ENCODE results near the gene AFF3. TPM values are rescaled to one million over a fixed set of nuclear protein-coding genes. Genes with fewer than 3 reads are reported as not detected.

Gene AFF3
- total RNA-seq, 1 experiment from 2014 or later: not detected

DNA sequence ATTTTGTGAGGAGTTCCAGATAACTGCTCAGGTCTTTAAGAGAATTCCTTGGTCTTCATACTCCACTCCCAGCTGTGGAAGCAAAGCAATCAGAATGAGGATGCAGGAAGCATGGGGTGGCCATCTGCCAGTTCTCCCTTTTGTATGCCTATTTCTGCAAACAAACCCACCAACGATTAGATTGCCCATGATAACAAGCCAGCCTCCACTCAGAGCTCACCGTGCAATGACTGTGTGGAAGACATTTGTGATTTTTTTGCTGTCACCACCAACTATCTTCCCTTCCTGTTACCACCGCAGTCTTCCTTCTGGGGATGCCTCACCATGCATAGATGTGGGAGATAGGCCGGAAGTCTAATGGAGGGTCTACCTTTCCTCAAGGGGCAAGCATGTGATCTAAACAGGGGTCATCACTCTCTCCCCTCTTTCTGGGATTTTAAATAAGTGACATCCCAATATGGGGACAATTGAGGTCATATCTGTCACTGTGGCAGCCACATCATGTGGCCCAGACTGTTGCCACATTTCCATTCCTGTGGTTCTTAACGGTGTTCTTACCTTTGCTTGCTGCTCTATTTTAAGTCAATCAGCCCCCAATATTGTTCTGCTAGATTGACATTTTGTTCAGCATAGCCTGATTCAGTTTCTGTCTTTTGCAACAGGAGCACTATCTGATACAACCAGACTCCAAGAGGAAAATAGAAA is 4.4 kb downstream of the AFF3 start:
- H3K27me3 ChIP-seq (replicated peaks; ENCODE audit: insufficient read depth, low read depth, low read length, poor library complexity): no peaks in the 10 kb centered on the region
- no peak for DNase-seq (ENCODE audit: low spot score)
- BruUV-seq (replicated peaks): no TSS peak
- ChIA-PET POLR2A (ENCODE audit: low non-redundant PET) (no interaction called here), CTCF (no interaction called here)
- no peak overlapping the region for H3K27ac ChIP-seq (ENCODE audit: low read depth, low read length, poor library complexity, severe bottlenecking)
- H3K4me3 ChIP-seq (ENCODE audit: low read depth, low read length, poor library complexity, severe bottlenecking): no peak overlapping the region
- no peaks in the 10 kb centered on the region for H3K9me3 ChIP-seq (ENCODE audit: low read depth, low read length, poor library complexity, severe bottlenecking)
- intact Hi-C loops (cut with micrococcal nuclease; ENCODE audit: unreplicated experiment): no loop called here
- H3K36me3 ChIP-seq (ENCODE audit: insufficient read depth, low read length, poor library complexity, severe bottlenecking): no peaks in the 10 kb centered on the region
- no peaks in the 10 kb centered on the region for H3K4me1 ChIP-seq (ENCODE audit: insufficient read depth, low read length, poor library complexity, severe bottlenecking)
- TF ChIP-seq, protein P1, sequence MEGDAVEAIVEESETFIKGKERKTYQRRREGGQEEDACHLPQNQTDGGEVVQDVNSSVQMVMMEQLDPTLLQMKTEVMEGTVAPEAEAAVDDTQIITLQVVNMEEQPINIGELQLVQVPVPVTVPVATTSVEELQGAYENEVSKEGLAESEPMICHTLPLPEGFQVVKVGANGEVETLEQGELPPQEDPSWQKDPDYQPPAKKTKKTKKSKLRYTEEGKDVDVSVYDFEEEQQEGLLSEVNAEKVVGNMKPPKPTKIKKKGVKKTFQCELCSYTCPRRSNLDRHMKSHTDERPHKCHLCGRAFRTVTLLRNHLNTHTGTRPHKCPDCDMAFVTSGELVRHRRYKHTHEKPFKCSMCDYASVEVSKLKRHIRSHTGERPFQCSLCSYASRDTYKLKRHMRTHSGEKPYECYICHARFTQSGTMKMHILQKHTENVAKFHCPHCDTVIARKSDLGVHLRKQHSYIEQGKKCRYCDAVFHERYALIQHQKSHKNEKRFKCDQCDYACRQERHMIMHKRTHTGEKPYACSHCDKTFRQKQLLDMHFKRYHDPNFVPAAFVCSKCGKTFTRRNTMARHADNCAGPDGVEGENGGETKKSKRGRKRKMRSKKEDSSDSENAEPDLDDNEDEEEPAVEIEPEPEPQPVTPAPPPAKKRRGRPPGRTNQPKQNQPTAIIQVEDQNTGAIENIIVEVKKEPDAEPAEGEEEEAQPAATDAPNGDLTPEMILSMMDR (conservative IDR thresholded peaks at IDR 0.05; ENCODE audit: low read depth, low read length): no peak
- no peak for TF ChIP-seq EZH2 (IDR thresholded peaks at IDR 0.05; ENCODE audit: borderline replicate concordance, low read depth, low read length, poor library complexity, severe bottlenecking)

DNA sequence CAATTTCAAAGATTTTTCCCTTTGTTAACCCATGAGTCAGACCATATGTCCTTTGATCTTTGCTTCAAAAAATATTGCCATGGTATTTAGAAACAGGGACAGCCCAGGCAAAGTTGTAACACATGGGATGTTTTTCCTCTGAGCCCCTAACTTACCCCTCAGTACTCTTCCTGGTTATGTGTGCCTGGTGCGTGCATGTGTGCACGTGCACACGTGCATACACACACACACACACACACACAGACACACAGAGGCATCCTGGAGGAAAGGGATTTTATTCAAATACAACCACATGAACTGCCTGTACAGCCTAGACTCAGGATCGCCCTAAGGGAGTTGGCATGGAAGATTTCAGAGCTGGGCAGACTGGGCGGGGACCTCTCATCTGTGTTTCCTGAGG is 5.1 kb downstream of the AFF3 start:
- DNase-seq (ENCODE audit: low spot score): no peak
- ChIA-PET CTCF (no interaction called here), POLR2A (ENCODE audit: low non-redundant PET) (no interaction called here)
- Histone ChIP-seq H3K36me3 (ENCODE audit: insufficient read depth, low read length, poor library complexity, severe bottlenecking) (no peaks in the 10 kb centered on the region), H3K4me3 (ENCODE audit: low read depth, low read length, poor library complexity, severe bottlenecking) (no peak overlapping the region), H3K4me1 (ENCODE audit: insufficient read depth, low read length, poor library complexity, severe bottlenecking) (no peaks in the 10 kb centered on the region), H3K9me3 (ENCODE audit: low read depth, low read length, poor library complexity, severe bottlenecking) (no peaks in the 10 kb centered on the region), H3K27ac (ENCODE audit: low read depth, low read length, poor library complexity, severe bottlenecking) (no peak overlapping the region), H3K27me3 (replicated peaks; ENCODE audit: insufficient read depth, low read depth, low read length, poor library complexity) (no peaks in the 10 kb centered on the region)
- TF ChIP-seq EZH2 (IDR thresholded peaks at IDR 0.05; ENCODE audit: borderline replicate concordance, low read depth, low read length, poor library complexity, severe bottlenecking): no peak
- TF ChIP-seq, protein P1 (conservative IDR thresholded peaks at IDR 0.05; ENCODE audit: low read depth, low read length): no peak
- BruUV-seq (replicated peaks): no TSS peak
- intact Hi-C loops (cut with micrococcal nuclease; ENCODE audit: unreplicated experiment): no loop called here

DNA sequence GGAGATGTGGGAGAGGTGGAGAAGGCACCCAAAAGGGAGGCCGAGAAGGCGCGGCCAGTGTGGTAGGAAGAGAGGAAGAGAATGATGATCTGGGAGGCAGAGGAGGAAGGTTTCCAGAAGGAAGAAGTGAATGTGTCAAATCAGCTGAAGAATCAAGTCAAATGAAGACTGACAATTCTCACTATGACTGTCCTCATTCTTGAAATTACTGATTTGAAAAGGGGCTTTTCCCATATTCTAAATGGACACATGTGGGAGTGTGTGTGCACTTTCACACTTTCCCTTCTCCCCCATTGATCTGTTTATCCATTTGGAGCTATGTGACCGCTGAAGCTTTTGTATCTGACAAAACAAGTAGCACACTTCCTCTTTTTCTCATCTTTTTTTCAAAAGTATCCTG is 6.1 kb downstream of the AFF3 start:
- Histone ChIP-seq H3K4me1 (ENCODE audit: insufficient read depth, low read length, poor library complexity, severe bottlenecking) (no peaks in the 10 kb centered on the region), H3K36me3 (ENCODE audit: insufficient read depth, low read length, poor library complexity, severe bottlenecking) (no peaks in the 10 kb centered on the region), H3K27ac (ENCODE audit: low read depth, low read length, poor library complexity, severe bottlenecking) (no peak overlapping the region), H3K4me3 (ENCODE audit: low read depth, low read length, poor library complexity, severe bottlenecking) (no peak overlapping the region), H3K27me3 (replicated peaks; ENCODE audit: insufficient read depth, low read depth, low read length, poor library complexity) (no peaks in the 10 kb centered on the region), H3K9me3 (ENCODE audit: low read depth, low read length, poor library complexity, severe bottlenecking) (no peaks in the 10 kb centered on the region)
- no peak for TF ChIP-seq EZH2 (IDR thresholded peaks at IDR 0.05; ENCODE audit: borderline replicate concordance, low read depth, low read length, poor library complexity, severe bottlenecking)
- ChIA-PET POLR2A (ENCODE audit: low non-redundant PET) (no interaction called here), CTCF (no interaction called here)
- no peak for DNase-seq (ENCODE audit: low spot score)
- intact Hi-C loops (cut with micrococcal nuclease; ENCODE audit: unreplicated experiment): no loop called here
- no TSS peak for BruUV-seq (replicated peaks)

DNA sequence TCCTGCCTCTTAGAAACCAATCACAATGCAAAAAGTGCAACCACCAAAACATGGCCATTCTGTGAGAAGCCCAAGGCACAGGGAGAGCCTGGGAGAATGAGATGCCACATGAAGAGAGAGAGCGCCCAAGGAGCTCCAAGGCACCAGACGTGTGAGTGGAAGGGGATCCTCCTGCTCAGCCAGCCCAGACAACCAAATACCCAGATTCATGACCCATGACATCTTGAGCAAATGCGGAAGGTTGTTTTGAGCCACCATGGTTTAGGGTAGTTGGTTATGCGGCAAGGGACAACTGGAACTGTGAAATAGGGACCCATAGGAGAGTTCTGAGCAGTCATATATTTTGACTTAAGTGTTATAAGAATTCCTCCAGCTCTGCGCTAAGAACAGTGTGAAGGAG is 7.0 kb downstream of the AFF3 start:
- Histone ChIP-seq H3K4me3 (ENCODE audit: low read depth, low read length, poor library complexity, severe bottlenecking) (no peak overlapping the region), H3K4me1 (ENCODE audit: insufficient read depth, low read length, poor library complexity, severe bottlenecking) (no peaks in the 10 kb centered on the region), H3K36me3 (ENCODE audit: insufficient read depth, low read length, poor library complexity, severe bottlenecking) (no peaks in the 10 kb centered on the region), H3K27me3 (replicated peaks; ENCODE audit: insufficient read depth, low read depth, low read length, poor library complexity) (no peaks in the 10 kb centered on the region), H3K9me3 (ENCODE audit: low read depth, low read length, poor library complexity, severe bottlenecking) (no peaks in the 10 kb centered on the region), H3K27ac (ENCODE audit: low read depth, low read length, poor library complexity, severe bottlenecking) (no peak overlapping the region)
- POLR2A ChIA-PET (ENCODE audit: low non-redundant PET): no interaction called here
- intact Hi-C loops (cut with micrococcal nuclease; ENCODE audit: unreplicated experiment): no loop called here
- no TSS peak for BruUV-seq (replicated peaks)
- DNase-seq (ENCODE audit: low spot score): no peak
- no peak for TF ChIP-seq EZH2 (IDR thresholded peaks at IDR 0.05; ENCODE audit: borderline replicate concordance, low read depth, low read length, poor library complexity, severe bottlenecking)
- TF ChIP-seq, protein P1 (conservative IDR thresholded peaks at IDR 0.05; ENCODE audit: low read depth, low read length): no peak
- CTCF ChIA-PET: no interaction called here

All from A673 (cell line).